Measurements from ENCODE around the gene ZG16B. TPM values are rescaled to one million over a fixed set of nuclear protein-coding genes. Genes with fewer than 3 reads are reported as not detected.

Gene ZG16B
- total RNA-seq, 1 donor: 0.86 TPM

- DNase-seq (ENCODE audit: low read depth): no peak
- H3K4me3 ChIP-seq (ENCODE audit: low read depth, low read length): peak overlapping the region; percentile 68
- no peak for TF ChIP-seq CTCF (IDR thresholded peaks at IDR 0.05; ENCODE audit: insufficient read depth, low read depth, low read length)
These were observed 37.5 kb downstream of the ZG16B start for GRCh38 chr16:2867661-2867986.

DNA sequence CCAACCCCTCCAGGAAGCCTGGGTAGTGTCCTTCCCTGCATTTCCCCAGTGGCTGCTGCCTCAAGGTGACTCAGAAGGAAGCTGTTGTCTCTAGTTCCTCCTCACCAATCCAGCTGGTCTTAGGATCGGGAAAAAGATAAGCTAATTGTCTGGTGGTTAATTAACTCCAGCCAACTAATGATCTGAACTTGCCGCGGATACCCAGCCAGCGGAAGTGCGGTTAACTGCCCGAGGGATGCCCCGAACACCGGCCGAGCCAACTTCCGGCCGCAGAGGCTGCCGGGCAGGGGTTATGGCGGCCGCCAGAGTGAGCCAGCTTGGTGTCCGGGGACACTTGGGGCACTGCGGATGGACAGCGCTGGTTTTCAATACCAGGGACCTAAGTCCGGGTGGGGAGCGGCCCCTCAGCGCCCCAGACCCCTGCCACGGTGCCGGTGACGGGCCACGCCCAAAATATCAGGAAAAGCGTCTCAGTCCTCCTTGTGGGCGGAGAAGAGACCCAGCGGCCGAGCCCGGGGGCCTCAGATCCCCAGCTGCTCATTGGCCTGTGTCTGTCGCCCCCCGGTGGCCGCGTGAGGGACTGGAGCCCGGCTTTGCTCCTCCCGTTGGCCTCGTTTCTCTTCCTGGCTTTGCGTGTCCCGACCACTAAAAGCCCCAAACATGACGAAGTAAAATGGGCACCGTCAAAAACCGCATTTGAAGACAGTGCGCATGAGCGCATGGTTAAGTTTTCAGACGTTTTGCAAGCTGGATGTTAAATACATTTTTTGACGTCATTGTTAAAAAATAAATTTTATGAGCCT lies 38.1 kb downstream of the ZG16B start:
- peak; percentile 96 for TF ChIP-seq CTCF (IDR thresholded peaks at IDR 0.05; ENCODE audit: insufficient read depth, low read depth, low read length)
- peak overlapping the region; percentile 68 for H3K4me3 ChIP-seq (ENCODE audit: low read depth, low read length)
- peak; percentile 94 for DNase-seq (ENCODE audit: low read depth)

DNA sequence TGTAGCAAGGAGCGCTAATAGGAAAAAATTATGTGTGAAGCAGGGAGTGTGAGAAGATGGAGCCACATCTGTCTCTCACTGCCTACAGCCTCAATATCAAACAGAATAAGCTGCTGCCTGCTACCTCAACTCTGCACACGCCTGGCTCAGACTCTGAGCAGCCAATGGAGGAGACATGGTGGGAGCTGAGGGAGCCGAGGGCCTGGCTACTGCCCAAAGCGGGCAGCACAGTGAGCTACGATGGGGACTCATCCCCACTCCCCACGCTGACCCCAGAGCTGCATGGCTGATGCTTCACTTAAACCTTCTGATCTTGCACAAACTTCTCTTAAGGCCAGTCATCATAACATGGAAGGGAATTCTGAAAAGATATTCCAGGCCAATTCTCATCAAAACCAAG lies 41.8 kb downstream of the ZG16B start:
- no peak for DNase-seq (ENCODE audit: low read depth)

DNA sequence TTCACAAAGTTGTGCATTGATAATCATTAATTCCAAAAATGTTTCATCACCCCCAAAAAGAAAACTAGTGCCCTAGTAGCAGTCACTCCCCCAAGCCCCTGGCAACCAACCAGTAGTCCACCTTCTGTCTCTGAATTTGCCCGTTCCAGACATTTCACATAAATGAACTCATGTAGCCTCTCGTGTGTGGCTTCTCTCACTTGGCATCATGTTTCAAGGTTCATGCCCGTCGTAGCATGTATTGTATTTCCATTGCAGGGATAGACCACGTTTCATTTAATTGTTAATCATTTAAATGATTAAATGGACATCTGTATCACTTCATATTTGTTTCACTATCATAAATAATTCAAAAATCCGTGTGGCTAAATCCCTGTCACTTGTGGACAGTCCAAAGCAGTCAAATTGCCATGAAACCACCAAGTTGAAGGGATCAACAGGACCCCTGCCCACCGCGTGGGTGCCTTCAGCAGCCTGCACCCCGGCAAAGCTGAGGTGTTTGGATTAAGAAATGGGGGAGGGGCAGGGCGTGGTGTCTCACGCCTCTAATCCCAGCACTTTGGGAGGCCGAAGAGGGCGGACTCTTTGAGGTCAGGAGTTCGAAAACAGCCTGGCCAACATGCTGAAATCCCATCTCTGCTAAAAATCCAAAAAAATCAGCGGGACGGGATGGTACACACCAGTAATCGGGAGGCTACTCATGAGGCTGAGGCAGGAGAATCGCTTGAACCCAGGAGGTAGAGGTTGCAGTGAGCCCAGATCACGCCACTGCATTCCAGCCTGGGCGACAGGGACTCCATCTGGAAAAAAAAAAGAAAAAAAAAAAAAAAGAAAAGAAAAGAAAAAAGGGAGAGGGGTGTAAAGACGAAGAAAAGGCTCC lies 44.2 kb downstream of the ZG16B start:
- DNase-seq (ENCODE audit: low read depth): no peak
- no peak for TF ChIP-seq CTCF (IDR thresholded peaks at IDR 0.05; ENCODE audit: insufficient read depth, low read depth, low read length)
- H3K4me3 ChIP-seq (ENCODE audit: low read depth, low read length): no peak overlapping the region

More for the DNA sequence above, 41.8 kb downstream of the ZG16B start:
- TF ChIP-seq CTCF (IDR thresholded peaks at IDR 0.05; ENCODE audit: insufficient read depth, low read depth, low read length): no peak
- no peak overlapping the region for H3K4me3 ChIP-seq (ENCODE audit: low read depth, low read length)

DNA sequence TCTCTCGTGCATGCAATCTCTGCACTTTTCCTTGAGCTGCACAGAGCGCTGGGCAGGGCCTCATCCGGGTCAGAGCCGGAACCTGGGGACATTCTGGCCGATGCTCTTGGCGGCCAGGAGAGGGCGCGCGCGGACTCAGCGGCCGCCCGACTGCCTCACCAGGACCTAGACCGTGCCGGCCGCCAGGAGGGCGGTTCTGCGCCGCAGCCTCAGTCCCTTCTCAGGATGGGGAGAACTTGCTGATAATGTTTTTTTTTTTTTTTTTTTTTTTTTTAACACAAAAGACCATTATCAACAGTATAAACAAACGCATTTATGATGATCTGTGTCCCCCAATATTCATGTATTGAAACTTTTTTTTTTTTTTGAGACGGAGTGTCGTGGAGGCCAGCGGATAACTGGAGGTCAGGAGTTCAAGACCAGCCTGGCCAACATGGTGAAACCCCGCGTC lies 44.8 kb downstream of the ZG16B start:
- DNase-seq (ENCODE audit: low read depth): peak; percentile 78
- TF ChIP-seq CTCF (IDR thresholded peaks at IDR 0.05; ENCODE audit: insufficient read depth, low read depth, low read length): peak; percentile 93
- H3K4me3 ChIP-seq (ENCODE audit: low read depth, low read length): no peak overlapping the region

DNA sequence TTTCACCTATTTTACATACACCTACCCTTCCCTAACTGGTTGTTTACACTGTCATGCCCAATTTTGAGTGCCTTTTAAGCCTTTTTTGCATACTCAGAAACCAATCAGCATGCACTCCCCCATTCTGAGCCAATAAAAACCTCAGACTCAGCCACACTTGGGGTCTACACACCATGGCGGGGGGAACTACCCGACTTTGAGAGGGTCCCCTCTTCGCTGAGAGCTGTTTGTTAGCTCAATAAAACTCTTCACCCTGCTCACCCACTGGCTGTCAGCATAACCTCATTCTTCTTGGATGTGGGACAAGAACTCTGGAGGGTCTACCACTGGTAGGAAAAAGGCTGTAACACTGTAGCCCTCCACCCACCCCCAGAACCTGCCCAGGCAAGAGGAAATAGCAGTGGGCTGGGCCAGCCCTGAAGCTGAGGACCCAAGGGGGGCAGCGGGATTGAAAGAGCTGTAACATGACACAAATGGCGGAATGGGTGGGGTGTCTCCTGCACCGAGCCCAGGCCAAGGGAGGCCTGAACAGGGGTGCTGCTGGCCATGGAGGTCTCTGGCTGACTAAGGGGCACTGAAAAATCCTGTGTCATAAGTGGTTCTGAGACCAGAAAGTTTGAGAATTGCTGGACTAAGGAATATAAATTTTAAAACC lies 49.9 kb downstream of the ZG16B start:
- H3K4me3 ChIP-seq (ENCODE audit: low read depth, low read length): no peak overlapping the region
- no peak for TF ChIP-seq CTCF (IDR thresholded peaks at IDR 0.05; ENCODE audit: insufficient read depth, low read depth, low read length)
- no peak for DNase-seq (ENCODE audit: low read depth)

Small RNA genes lying within 50 kb of the gene (small RNA-seq; reads per million reads assigned to genes)
- gene SNORA3C: 1.3 reads per million, percentile 28 among the genes with 10 or more reads in this experiment

Other genes starting within 250 kb of the ZG16B start
- 25.0 and 26.4 TPM in 2 replicates for gene KCTD5, start 147.8 kb upstream of the ZG16B start, total RNA-seq
- 0.86 and 0.97 TPM in 2 replicates for gene PRSS27, start 110.1 kb upstream of the ZG16B start, total RNA-seq
- gene SRRM2, start 77.7 kb upstream of the ZG16B start, total RNA-seq: 51.9 and 62.2 TPM in 2 replicates
- 203 and 227 TPM in 2 replicates for gene ELOB, start 53.0 kb upstream of the ZG16B start, total RNA-seq
- not detected in 2 replicates for gene PRSS33, start 42.7 kb upstream of the ZG16B start, total RNA-seq
- gene PRSS41, start 31.8 kb upstream of the ZG16B start, total RNA-seq: not detected in 2 replicates
- 0.32 and 0.43 TPM in 2 replicates for gene PRSS21, start 13.1 kb upstream of the ZG16B start, total RNA-seq
- gene PRSS22, start 27.9 kb downstream of the ZG16B start, total RNA-seq: not detected in 2 replicates
- 47.1 and 62.5 TPM in 2 replicates for gene FLYWCH2, start 52.9 kb downstream of the ZG16B start, total RNA-seq
- gene FLYWCH1, start 81.6 kb downstream of the ZG16B start, total RNA-seq: 25.9 and 28.3 TPM in 2 replicates
- gene KREMEN2, start 134.0 kb downstream of the ZG16B start, total RNA-seq: under 0.01 TPM in 1 of 2 replicates, not detected in the other
- 4.3 and 5.2 TPM in 2 replicates for gene PAQR4, start 139.0 kb downstream of the ZG16B start, total RNA-seq
- 6.9 and 8.4 TPM in 2 replicates for gene PKMYT1, start 150.1 kb downstream of the ZG16B start, total RNA-seq
- not detected in 2 replicates for gene CLDN9, start 182.6 kb downstream of the ZG16B start, total RNA-seq
- gene CLDN6, start 187.9 kb downstream of the ZG16B start, total RNA-seq: not detected in 2 replicates
- 196 and 201 TPM in 2 replicates for gene TNFRSF12A, start 190.1 kb downstream of the ZG16B start, total RNA-seq
- gene HCFC1R1, start 193.6 kb downstream of the ZG16B start, total RNA-seq: 28.1 and 31.9 TPM in 2 replicates
- 28.1 and 29.6 TPM in 2 replicates for gene THOC6, start 193.7 kb downstream of the ZG16B start, total RNA-seq
- under 0.01 TPM in 1 of 2 replicates, not detected in the other for gene BICDL2, start 206.6 kb downstream of the ZG16B start, total RNA-seq
- gene MMP25, start 216.3 kb downstream of the ZG16B start, total RNA-seq: under 0.01 TPM in 1 of 2 replicates, not detected in the other
- 12.6 and 25.0 TPM in 2 replicates for gene IL32, start 235.3 kb downstream of the ZG16B start, total RNA-seq